Ishikawa (cell line): ENCODE results near the gene KRTAP10-1.

Experiments
- CEBPB ChIP-seq: IDR thresholded peaks from 2 replicates; pipeline ENCODE4 v1.6.1; 2012
- CREB1 ChIP-seq: IDR thresholded peaks from 2 replicates; pipeline ENCODE4 v1.6.1; 2012; ENCODE audit warnings: low read depth
- EGR1 ChIP-seq: IDR thresholded peaks from 2 replicates; pipeline ENCODE4 v1.6.1; 2012
- EP300 ChIP-seq: IDR thresholded peaks from 2 replicates; pipeline ENCODE4 v1.6.1; 2012; ENCODE audit warnings: borderline replicate concordance
- FOXM1 ChIP-seq: IDR thresholded peaks from 2 replicates; pipeline ENCODE4 v1.6.1; 2012; ENCODE audit warnings: low read depth, borderline replicate concordance
- MAX ChIP-seq: IDR thresholded peaks from 2 replicates; pipeline ENCODE4 v1.6.1; 2012
- NFIC ChIP-seq: IDR thresholded peaks from 2 replicates; pipeline ENCODE4 v1.6.1; 2012
- RAD21 ChIP-seq: IDR thresholded peaks from 2 replicates; pipeline ENCODE4 v1.6.1; 2012; ENCODE audit warnings: low read depth
- TAF1 ChIP-seq: IDR thresholded peaks from 2 replicates; pipeline ENCODE4 v1.6.1; 2012; ENCODE audit warnings: low read depth, mild to moderate bottlenecking
- TCF12 ChIP-seq: IDR thresholded peaks from 2 replicates; pipeline ENCODE4 v1.6.1; 2012; ENCODE audit warnings: low read depth
- TEAD4 ChIP-seq: IDR thresholded peaks from 2 replicates; pipeline ENCODE4 v1.6.1; 2012
- USF1 ChIP-seq: IDR thresholded peaks from 2 replicates; pipeline ENCODE4 v1.6.1; 2012
- YY1 ChIP-seq: IDR thresholded peaks from 2 replicates; pipeline ENCODE4 v1.6.1; 2012; ENCODE audit warnings: low read depth
- ZBTB7A ChIP-seq: IDR thresholded peaks from 2 replicates; pipeline ENCODE4 v1.6.1; 2012; ENCODE audit warnings: low read depth
- TF ChIP-seq, protein P1 (sequence below): IDR thresholded peaks from 2 replicates; pipeline ENCODE4 v1.6.1; 2012; ENCODE audit warnings: low read depth, mild to moderate bottlenecking

The KRTAP10-1 gene

GRCh38 chr21:44505673-44506278 lies 34.2 kb downstream of the KRTAP10-1 start:
- TF ChIP-seq FOXM1 = no peak
- no peak for TF ChIP-seq CREB1
- no peak for TF ChIP-seq YY1
- TF ChIP-seq USF1 = no peak
- no peak for TF ChIP-seq MAX
- TF ChIP-seq RAD21 = no peak
- TF ChIP-seq CEBPB = no peak
- TF ChIP-seq TAF1 = no peak
- no peak for TF ChIP-seq NFIC

DNA sequence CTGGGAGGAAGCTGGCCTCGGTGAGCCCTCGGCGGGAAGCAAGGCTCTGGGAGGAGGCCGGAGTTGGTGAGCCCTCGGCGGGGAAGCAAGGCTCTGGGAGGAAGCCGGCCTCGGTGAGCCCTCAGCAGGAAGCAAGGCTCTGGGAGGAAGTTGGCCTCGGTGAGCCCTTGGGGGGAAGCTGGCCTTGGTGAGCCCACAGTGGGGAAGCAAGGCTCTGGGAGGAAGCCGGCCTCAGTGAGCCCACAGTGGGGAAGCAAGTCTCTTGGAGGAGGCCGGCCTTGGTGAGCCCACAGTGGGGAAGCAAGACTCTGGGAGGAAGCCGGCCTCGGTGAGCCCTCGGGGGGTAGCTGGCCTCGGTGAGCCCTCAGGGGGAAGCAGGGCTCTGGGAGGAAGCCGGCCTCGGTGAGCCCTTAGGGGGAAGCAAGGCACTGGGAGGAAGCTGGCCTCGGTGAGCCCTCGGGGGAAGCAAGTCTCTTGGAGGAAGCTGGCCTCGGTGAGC lies 36.0 kb downstream of the KRTAP10-1 start:
- TF ChIP-seq CEBPB (no peak), MAX (no peak), CREB1 (no peak), YY1 (no peak), USF1 (no peak), EP300 (no peak), FOXM1 (no peak), EGR1 (no peak), TEAD4 (no peak)
- TF ChIP-seq, protein P1, sequence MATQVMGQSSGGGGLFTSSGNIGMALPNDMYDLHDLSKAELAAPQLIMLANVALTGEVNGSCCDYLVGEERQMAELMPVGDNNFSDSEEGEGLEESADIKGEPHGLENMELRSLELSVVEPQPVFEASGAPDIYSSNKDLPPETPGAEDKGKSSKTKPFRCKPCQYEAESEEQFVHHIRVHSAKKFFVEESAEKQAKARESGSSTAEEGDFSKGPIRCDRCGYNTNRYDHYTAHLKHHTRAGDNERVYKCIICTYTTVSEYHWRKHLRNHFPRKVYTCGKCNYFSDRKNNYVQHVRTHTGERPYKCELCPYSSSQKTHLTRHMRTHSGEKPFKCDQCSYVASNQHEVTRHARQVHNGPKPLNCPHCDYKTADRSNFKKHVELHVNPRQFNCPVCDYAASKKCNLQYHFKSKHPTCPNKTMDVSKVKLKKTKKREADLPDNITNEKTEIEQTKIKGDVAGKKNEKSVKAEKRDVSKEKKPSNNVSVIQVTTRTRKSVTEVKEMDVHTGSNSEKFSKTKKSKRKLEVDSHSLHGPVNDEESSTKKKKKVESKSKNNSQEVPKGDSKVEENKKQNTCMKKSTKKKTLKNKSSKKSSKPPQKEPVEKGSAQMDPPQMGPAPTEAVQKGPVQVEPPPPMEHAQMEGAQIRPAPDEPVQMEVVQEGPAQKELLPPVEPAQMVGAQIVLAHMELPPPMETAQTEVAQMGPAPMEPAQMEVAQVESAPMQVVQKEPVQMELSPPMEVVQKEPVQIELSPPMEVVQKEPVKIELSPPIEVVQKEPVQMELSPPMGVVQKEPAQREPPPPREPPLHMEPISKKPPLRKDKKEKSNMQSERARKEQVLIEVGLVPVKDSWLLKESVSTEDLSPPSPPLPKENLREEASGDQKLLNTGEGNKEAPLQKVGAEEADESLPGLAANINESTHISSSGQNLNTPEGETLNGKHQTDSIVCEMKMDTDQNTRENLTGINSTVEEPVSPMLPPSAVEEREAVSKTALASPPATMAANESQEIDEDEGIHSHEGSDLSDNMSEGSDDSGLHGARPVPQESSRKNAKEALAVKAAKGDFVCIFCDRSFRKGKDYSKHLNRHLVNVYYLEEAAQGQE = no peak

- TF ChIP-seq TCF12 = no peak
- no peak for TF ChIP-seq CREB1
- no peak for TF ChIP-seq FOXM1
- no peak for TF ChIP-seq ZBTB7A
Observed at GRCh38 chr21:44502171-44502958, 37.6 kb downstream of the KRTAP10-1 start.

- TF ChIP-seq TCF12 = no peak
- no peak for TF ChIP-seq MAX
- TF ChIP-seq, protein P1 = no peak
- TF ChIP-seq EGR1 = no peak
- TF ChIP-seq NFIC = no peak
- no peak for TF ChIP-seq RAD21
- TF ChIP-seq ZBTB7A = no peak
- no peak for TF ChIP-seq TAF1
- TF ChIP-seq USF1 = no peak
- TF ChIP-seq EP300 = no peak
- TF ChIP-seq YY1 = no peak
- no peak for TF ChIP-seq CREB1
- TF ChIP-seq TEAD4 = no peak
- TF ChIP-seq FOXM1 = no peak
- no peak for TF ChIP-seq CEBPB
Observed at GRCh38 chr21:44500111-44500510, 39.9 kb downstream of the KRTAP10-1 start.

- TF ChIP-seq, protein P1 = peak; percentile 72
- TF ChIP-seq TAF1 (no peak), CEBPB (no peak), EP300 (no peak), FOXM1 (no peak)
Observed at GRCh38 chr21:44499631-44500030, 40.4 kb downstream of the KRTAP10-1 start.
